ENCODE data around the gene DIPK2B. TPM values are rescaled to one million over a fixed set of nuclear protein-coding genes. Genes with fewer than 3 reads are reported as not detected.

DIPK2B gene
- total and polyA plus RNA-seq, 9 of the 15 experiments (the other 6 are each of a cell fraction or from before 2014, with no cell fraction given): not detected

DNA sequence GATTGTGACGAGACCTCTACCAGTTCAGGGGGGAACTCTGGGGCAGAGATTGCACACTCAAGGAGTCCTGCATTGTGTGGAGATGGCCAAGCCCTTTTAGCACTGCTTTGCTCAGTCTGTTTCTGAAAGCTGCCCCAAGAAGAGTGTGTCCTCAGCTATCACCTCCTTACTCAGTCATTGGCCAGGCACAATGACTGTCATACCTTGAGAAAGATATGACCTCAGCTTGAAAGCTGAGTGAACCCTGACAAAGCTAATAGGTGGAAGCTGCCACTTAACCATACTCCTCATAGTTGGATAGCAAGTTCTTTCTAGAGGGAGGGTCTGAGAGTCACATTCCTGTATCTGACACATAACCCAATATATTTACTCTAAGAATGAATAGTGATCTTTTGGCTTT lies 37.8 kb upstream of the DIPK2B start (continued):
- no peak for TF ChIP-seq TAF7 (tag; IDR thresholded peaks at IDR 0.05)
- TF ChIP-seq, protein P1, sequence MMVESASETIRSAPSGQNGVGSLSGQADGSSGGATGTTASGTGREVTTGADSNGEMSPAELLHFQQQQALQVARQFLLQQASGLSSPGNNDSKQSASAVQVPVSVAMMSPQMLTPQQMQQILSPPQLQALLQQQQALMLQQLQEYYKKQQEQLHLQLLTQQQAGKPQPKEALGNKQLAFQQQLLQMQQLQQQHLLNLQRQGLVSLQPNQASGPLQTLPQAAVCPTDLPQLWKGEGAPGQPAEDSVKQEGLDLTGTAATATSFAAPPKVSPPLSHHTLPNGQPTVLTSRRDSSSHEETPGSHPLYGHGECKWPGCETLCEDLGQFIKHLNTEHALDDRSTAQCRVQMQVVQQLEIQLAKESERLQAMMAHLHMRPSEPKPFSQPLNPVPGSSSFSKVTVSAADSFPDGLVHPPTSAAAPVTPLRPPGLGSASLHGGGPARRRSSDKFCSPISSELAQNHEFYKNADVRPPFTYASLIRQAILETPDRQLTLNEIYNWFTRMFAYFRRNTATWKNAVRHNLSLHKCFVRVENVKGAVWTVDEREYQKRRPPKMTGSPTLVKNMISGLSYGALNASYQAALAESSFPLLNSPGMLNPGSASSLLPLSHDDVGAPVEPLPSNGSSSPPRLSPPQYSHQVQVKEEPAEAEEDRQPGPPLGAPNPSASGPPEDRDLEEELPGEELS (CRISPR knock-in tag; IDR thresholded peaks at IDR 0.05; ENCODE audit: borderline replicate concordance): no peak

- FAIRE-seq (no peak), ATAC-seq (no peak), DNase-seq (ENCODE audit: extremely low read depth in 1 of 4, low spot score in 3 of 4) (no peak)
- no peaks in the 10 kb centered on the region for H3K9me1 ChIP-seq (ENCODE audit: control insufficient read depth, insufficient read depth, low read length)
- no peaks in the 10 kb centered on the region for H4K20me1 ChIP-seq (replicated peaks; ENCODE audit: control insufficient read depth, insufficient read depth, low read length)
- no peak overlapping the region for H3K9ac ChIP-seq (ENCODE audit: insufficient read depth in 1 of 2, low read depth in 2 of 2, low read length in 2 of 2)
- no peaks in the 10 kb centered on the region for H3K4me1 ChIP-seq (replicated peaks in 1 of 2; ENCODE audit: control insufficient read depth in 2 of 2, insufficient read depth in 2 of 2, low read length in 2 of 2)
- in situ Hi-C loops (cut with MboI) (no loop called here), intact Hi-C loops (cut with micrococcal nuclease) (no loop called here)
- no peaks in the 10 kb centered on the region for H3K27me3 ChIP-seq (ENCODE audit: control insufficient read depth in 2 of 2, insufficient read depth in 2 of 2, low read length in 2 of 2)
- 0% methylated on average over 2 of the region's 2 CpGs for WGBS (ENCODE audit: insufficient coverage, low coverage, missing lambda C conversion rate)
- ChIA-PET CTCF (ENCODE audit: low intra/inter-chr PET ratio) (no interaction called here), POLR2A (no interaction called here)
- no peaks in the 10 kb centered on the region for H3K9me3 ChIP-seq (replicated peaks; ENCODE audit: control insufficient read depth, insufficient read depth, low read depth, low read length)
- H3K36me3 ChIP-seq (ENCODE audit: control insufficient read depth, insufficient read depth, low read length): no peaks in the 10 kb centered on the region
- no peaks in the 10 kb centered on the region for H3K79me2 ChIP-seq (ENCODE audit: control insufficient read depth, insufficient read depth, low read length)
- H3K27ac ChIP-seq (ENCODE audit: extremely low read depth, low read depth, low read length): no peak overlapping the region
- H2AFZ ChIP-seq (ENCODE audit: low read depth, low read length): no peak overlapping the region
- BruUV-seq (replicated peaks): no TSS peak
- H3K4me3 ChIP-seq: no peak overlapping the region
- no peak overlapping the region for H3K4me2 ChIP-seq (ENCODE audit: insufficient read depth, low read length)
- TF ChIP-seq ATF3 (IDR thresholded peaks at IDR 0.05) (no peak), ATF3 (CRISPR knock-in tag; conservative IDR thresholded peaks at IDR 0.05) (no peak), PHB (CRISPR knock-in tag; IDR thresholded peaks at IDR 0.05) (no peak), ZNF143 (CRISPR knock-in tag; IDR thresholded peaks at IDR 0.05) (no peak), BRD4 (IDR thresholded peaks at IDR 0.05) (no peak), ZBTB43 (CRISPR knock-in tag; IDR thresholded peaks at IDR 0.05) (no peak), ZNF707 (CRISPR knock-in tag; conservative IDR thresholded peaks at IDR 0.05) (no peak), ZNF77 (CRISPR knock-in tag; IDR thresholded peaks at IDR 0.05) (no peak), ZNF253 (CRISPR knock-in tag; conservative IDR thresholded peaks at IDR 0.05) (no peak), ZNF197 (CRISPR knock-in tag; IDR thresholded peaks at IDR 0.05; ENCODE audit: low read depth) (no peak), SMAD2 (IDR thresholded peaks at IDR 0.05; ENCODE audit: low read depth, low read length) (no peak), ARID2 (IDR thresholded peaks at IDR 0.05) (no peak), KDM5B (IDR thresholded peaks at IDR 0.05; ENCODE audit: insufficient replicate concordance, low read depth, low read length) (no peak), GTF3C2 (IDR thresholded peaks at IDR 0.05; ENCODE audit: borderline replicate concordance, extremely low read depth, insufficient read length) (no peak)
Measured at GRCh38 chrX:45233531-45233930, 32.9 kb upstream of the DIPK2B start.
